ENCODE results near the gene DCDC1.

DCDC1 gene

GRCh38 chr11:30879322-30880005, 490.1 kb downstream of the DCDC1 start:
- no peak for DNase-seq

DNA sequence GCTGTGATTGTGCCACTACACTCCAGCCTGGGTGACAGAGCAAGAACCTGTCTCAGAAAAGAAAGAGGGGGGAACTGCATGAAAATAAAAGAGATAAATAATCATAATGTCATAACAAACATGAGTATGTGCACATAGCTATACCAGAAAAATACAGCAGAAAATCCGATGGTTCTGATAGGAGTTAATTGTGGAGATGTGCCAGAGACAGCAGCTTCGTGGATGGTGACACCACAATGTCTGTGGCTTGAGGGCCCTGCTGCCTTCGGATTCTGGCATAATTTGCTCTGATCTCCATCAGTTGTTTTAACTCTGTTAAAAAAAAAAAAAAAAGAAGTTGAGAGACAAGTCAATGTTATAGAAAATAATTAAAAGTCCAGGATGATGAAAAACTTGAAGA, 491.1 kb downstream of the DCDC1 start:
- DNase-seq = no peak

- no peak for DNase-seq
These were observed 492.7 kb downstream of the DCDC1 start for GRCh38 chr11:30876663-30877396.

DNA sequence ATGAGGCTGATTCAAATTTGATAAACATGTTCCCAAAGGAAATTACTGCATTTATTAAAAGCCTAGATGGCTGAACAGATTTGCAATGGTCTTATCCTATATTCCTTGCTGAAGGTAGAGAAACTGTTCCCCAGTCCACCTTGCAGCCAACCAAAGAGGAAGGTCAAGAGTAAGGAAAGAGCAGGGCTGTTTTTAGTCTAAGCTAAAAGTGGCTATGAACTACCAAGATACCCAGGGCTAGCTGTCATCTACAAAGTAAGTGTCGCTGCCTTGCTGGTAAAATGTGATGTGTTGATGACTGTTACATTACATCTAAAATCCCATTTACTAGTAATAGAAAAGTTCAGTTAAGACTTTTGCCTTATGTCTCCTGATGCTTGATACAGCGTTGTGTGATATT, 493.3 kb downstream of the DCDC1 start:
- DNase-seq = no peak

DNA sequence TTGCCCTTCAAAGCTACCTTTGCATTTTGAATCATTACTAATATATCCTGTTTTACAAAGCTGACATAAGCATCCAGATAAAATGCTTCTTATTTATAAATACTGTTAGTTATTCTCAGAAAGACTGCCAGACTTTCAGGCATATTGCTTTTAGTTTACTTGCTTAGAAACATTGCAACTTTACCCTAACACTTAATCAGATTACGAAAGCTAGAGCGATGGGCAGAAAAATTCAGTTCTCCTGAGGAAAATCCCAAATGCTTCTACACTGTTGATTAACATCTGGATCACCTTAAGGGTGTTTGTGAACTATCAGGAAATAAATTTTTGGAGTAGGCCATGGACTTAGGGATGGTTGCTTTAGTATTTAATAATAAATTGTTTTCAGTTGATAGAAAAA, 493.7 kb downstream of the DCDC1 start:
- no peak for DNase-seq

GRCh38 chr11:30873924-30874610, 495.5 kb downstream of the DCDC1 start:
- DNase-seq = no peak

- no peak for DNase-seq
These were observed 500.9 kb downstream of the DCDC1 start for GRCh38 chr11:30868626-30869081.

- DNase-seq = no peak
These were observed 506.3 kb downstream of the DCDC1 start for GRCh38 chr11:30863209-30863608.

GRCh38 chr11:30861531-30861930, 508.0 kb downstream of the DCDC1 start:
- no peak for DNase-seq

GRCh38 chr11:30861064-30861463, 508.5 kb downstream of the DCDC1 start:
- no peak for DNase-seq

DNA sequence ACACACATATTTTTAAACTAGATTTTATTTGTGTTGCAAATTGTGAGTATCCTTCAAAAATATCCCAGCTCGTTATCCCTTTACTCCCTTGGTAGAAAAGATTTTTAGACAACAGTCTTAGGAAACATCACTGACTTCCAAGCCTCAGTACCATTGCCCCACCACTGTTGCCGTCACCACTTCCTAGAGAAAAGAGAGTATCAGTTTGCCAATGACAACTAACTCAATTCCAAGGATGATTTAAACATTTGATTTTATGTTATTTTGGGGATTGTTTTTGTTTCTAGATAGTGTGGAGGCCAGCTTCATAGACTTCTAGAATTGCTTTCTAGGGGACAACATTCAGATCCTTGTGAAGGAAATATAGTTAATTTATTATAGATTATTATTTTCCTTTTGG, 509.4 kb downstream of the DCDC1 start:
- DNase-seq = no peak

GRCh38 chr11:30859669-30860068, 509.9 kb downstream of the DCDC1 start:
- no peak for DNase-seq

GRCh38 chr11:30855383-30856006, 514.0 kb downstream of the DCDC1 start:
- DNase-seq = no peak

- DNase-seq = no peak
These were observed 516.1 kb downstream of the DCDC1 start for GRCh38 chr11:30853439-30853838.

DNA sequence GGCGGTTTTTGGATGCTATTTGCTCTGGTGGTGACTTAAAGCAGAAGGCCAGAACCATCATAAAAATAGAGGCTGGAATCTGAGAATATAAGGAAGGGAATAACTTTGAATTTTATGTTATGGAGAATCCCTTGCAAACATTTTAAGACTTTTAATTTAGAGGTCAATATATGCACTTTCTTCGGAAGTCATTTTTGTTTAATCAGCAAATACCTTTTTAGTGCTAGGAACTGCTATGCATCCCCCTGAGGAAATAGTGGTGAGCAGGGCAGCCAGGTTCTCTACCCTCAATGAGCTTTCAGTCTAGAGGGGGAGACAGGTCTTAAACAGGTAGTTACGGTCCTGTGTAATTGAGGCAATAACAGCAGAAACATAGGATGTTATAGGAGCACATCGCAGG, 516.9 kb downstream of the DCDC1 start:
- no peak for DNase-seq

GRCh38 chr11:30852091-30852490, 517.4 kb downstream of the DCDC1 start:
- DNase-seq = no peak

DNA sequence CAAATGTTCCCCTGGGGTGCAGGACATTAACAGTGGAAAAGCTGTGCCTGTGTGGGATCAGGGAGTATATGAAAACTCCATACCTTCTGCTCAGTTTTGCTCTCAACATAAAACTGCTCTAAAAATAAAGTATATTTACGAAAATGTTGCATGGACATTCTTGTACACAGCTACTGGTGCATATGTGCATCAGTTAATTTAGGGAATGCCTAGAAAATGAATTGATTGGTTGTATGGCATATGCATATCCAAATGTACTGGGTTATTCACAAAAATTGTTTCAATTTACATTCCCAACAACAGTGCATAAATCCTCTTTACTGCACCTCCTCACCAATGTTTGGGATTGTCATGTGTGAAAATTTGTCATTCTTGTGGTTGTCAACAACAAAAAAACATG, 532.3 kb downstream of the DCDC1 start:
- no peak for DNase-seq

DNA sequence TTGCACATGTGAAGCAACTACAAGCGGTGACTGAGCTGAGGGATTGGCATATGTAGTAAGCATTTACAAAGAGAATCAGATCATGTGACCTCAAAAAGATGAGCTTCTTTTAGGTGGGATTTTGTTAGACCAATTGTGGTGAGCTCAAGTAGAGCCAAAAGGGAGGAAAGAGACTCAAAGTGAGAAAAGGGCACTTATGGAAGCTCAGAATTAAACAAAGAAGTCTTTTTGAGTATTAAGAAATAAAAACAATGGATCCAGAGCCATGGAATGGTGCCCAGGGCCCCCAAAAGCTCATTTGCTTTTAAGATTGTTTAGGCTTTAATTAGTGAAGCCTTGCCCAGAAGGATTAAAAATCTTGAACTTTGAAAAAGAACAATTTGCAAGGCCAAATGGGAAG, 536.7 kb downstream of the DCDC1 start:
- no peak for DNase-seq

GRCh38 chr11:30830681-30831080, 538.9 kb downstream of the DCDC1 start:
- DNase-seq = no peak

- DNase-seq = no peak
These were observed 542.6 kb downstream of the DCDC1 start for GRCh38 chr11:30826911-30827310.

- no peak for DNase-seq
These were observed 543.8 kb downstream of the DCDC1 start for GRCh38 chr11:30825723-30826122.

GRCh38 chr11:30823119-30823518, 546.4 kb downstream of the DCDC1 start:
- no peak for DNase-seq

- no peak for DNase-seq
These were observed 548.0 kb downstream of the DCDC1 start for GRCh38 chr11:30821438-30821965.

Data from CD4-positive, alpha-beta T cell treated with Interleukin-15 for 1 hour (primary cell).